Fibroblast of lung (primary cell): ENCODE results near the gene NFIL3. TPM values are rescaled to one million over a fixed set of nuclear protein-coding genes. Genes with fewer than 3 reads are reported as not detected.

Experiments used
- DNase-seq, 2 donors: peaks; one replicate each; pipeline versions ENCODE4 v3.0.0 to v3.0.0-alpha.2; 2010; ENCODE audit warnings: low read depth in 2 of 2
- H2AFZ ChIP-seq: 2 replicates; pipeline ENCODE4 v1.5.1; 2012; ENCODE audit warnings: low read length, control low read depth, inconsistent platforms
- H3K27ac ChIP-seq: 2 replicates; pipeline ENCODE4 v1.5.1; 2011; ENCODE audit warnings: low read length, control low read depth; ENCODE audit not compliant: insufficient read depth
- H3K27me3 ChIP-seq: 2 replicates; pipeline ENCODE4 v1.5.1; 2011; ENCODE audit warnings: mild to moderate bottlenecking, low read length; ENCODE audit not compliant: control insufficient read depth, insufficient read depth
- H3K36me3 ChIP-seq: 2 replicates; pipeline ENCODE4 v1.5.1; 2011; ENCODE audit warnings: low read length; ENCODE audit not compliant: control insufficient read depth, insufficient read depth
- H3K4me1 ChIP-seq: 2 replicates; pipeline ENCODE4 v1.5.1; 2011; ENCODE audit warnings: low read length; ENCODE audit not compliant: control insufficient read depth, insufficient read depth; ENCODE audit errors: extremely low read depth
- H3K4me2 ChIP-seq: 2 replicates; pipeline ENCODE4 v1.5.1; 2011; ENCODE audit warnings: low read length, control low read depth; ENCODE audit not compliant: insufficient read depth; ENCODE audit errors: extremely low read depth
- H3K4me3 ChIP-seq, 4 experiments: fragments of 200-600 bp in 1 of 4; sonication (generic) in 1 of 4; replicated peaks in 1 of 4; 2 replicates each; pipeline ENCODE4 v1.5.1; 2011 to 2016; ENCODE audit warnings: low read length in 4 of 4, low read depth in 3 of 4, mild to moderate bottlenecking in 3 of 4, control low read depth in 2 of 4, inconsistent platforms in 1 of 4, mixed read lengths in 1 of 4; ENCODE audit not compliant: insufficient read depth in 1 of 4; ENCODE audit errors: control extremely low read depth in 1 of 4
- H3K79me2 ChIP-seq: 2 replicates; pipeline ENCODE4 v1.5.1; 2012; ENCODE audit warnings: mild to moderate bottlenecking, low read length, inconsistent platforms; ENCODE audit not compliant: control insufficient read depth, insufficient read depth
- H3K9ac ChIP-seq: 2 replicates; pipeline ENCODE4 v1.5.1; 2011; ENCODE audit warnings: mild to moderate bottlenecking, low read length, control low read depth; ENCODE audit not compliant: insufficient read depth
- H3K9me3 ChIP-seq: 2 replicates; pipeline ENCODE4 v1.5.1; 2012; ENCODE audit warnings: low read depth, low read length; ENCODE audit not compliant: control insufficient read depth, insufficient read depth
- H4K20me1 ChIP-seq: 2 replicates; pipeline ENCODE4 v1.5.1; 2011; ENCODE audit warnings: low read length; ENCODE audit not compliant: control insufficient read depth, insufficient read depth; ENCODE audit errors: extremely low read depth
- EZH2 ChIP-seq: IDR thresholded peaks from 2 replicates; pipeline ENCODE4 v1.5.1; 2012; ENCODE audit warnings: low read length, control low read depth, mild to moderate bottlenecking; ENCODE audit errors: missing control alignments
- polyA plus RNA-seq, 2 donors: library from polyadenylated mRNA; depleted of rRNA in 1 of 2; stranded (reverse) in 1 of 2; unstranded in 1 of 2; fragments of >200 nt; gene quantifications; 2 replicates each; pipeline ENCODE4 v1.2.1, GENCODE V29; 2011 to 2012; ENCODE audit warnings: missing spikeins in 1 of 2
- total RNA-seq: library from RNA; depleted of rRNA; stranded (reverse); fragments of >200 nt; gene quantifications from 2 replicates; pipeline ENCODE4 v1.2.1, GENCODE V29; 2014
- TF ChIP-seq, protein P1 (sequence below), 2 donors: IDR thresholded peaks in 1 of 2; conservative IDR thresholded peaks in 1 of 2; 1 replicate in 1 of 2; 2 replicates in 1 of 2; pipeline ENCODE4 v1.5.1; 2011 to 2012; ENCODE audit warnings: low read length in 2 of 2, control low read depth in 1 of 2, inconsistent platforms in 1 of 2, low read depth in 1 of 2, mild to moderate bottlenecking in 1 of 2

Gene NFIL3
- total and polyA plus RNA-seq, 2 donors (not counting 1 experiment from before 2014, with no cell fraction given), result 58.7 to 62.3 TPM

DNA sequence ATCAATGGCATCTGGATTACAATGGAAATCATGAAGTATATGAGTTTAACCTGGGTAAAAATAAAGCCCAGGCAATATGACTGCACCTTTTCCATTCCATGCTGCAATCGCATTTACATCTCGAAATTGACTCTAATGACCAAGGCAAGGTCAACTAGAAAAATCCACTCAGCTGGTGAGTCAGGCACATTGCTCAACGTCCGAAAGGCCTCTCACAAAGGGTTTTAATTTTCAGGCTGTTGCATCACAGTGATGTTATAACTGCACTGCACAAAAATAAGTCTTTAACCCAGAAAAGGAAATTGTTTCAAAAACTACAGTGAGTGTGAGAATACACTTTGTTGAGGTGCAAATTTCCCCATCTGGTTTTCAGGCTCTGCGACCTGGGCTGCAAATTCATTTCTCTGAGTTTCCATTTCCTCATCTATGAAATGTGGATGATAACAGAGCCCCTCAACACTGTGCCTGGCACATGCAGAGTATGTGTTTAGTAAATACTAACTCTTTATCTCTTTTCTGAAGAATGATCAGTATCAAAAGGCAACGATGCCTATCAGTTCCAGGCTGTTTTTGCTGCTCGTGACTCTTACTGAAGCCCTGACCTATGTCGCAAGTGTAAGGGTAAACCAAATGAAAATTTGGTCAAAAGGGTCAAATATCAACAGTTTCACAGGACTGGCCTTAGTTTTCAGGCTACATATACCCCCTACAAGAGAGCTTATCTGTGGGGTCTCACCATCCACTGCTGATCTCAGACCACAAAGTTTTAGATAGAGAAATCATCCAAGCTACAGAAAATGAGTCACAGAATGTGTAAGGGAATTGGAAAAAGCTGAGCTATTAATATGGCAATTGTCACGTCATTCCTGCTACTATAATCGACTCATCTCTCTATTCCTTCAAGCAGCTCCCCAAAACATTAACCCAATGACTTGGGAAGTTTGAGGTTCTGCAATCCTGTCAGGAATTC, 4.1 kb downstream of the NFIL3 start:
- H3K27ac ChIP-seq, result peak overlapping the region; percentile 92
- peak; percentile 94 to 99 for DNase-seq
- peak overlapping the region in 3 of 4 experiments; percentile 10 to 89 (median 87) for H3K4me3 ChIP-seq
- peak overlapping the region; percentile 23 for H3K9ac ChIP-seq
- H4K20me1 ChIP-seq, result no peaks in the 10 kb centered on the region
- no peaks in the 10 kb centered on the region for H3K36me3 ChIP-seq
- H3K4me1 ChIP-seq, result peaks cover 18% of the 10 kb centered on the region
- no peaks in the 10 kb centered on the region for H3K9me3 ChIP-seq
- no peaks in the 10 kb centered on the region for H3K27me3 ChIP-seq
- TF ChIP-seq, protein P1, sequence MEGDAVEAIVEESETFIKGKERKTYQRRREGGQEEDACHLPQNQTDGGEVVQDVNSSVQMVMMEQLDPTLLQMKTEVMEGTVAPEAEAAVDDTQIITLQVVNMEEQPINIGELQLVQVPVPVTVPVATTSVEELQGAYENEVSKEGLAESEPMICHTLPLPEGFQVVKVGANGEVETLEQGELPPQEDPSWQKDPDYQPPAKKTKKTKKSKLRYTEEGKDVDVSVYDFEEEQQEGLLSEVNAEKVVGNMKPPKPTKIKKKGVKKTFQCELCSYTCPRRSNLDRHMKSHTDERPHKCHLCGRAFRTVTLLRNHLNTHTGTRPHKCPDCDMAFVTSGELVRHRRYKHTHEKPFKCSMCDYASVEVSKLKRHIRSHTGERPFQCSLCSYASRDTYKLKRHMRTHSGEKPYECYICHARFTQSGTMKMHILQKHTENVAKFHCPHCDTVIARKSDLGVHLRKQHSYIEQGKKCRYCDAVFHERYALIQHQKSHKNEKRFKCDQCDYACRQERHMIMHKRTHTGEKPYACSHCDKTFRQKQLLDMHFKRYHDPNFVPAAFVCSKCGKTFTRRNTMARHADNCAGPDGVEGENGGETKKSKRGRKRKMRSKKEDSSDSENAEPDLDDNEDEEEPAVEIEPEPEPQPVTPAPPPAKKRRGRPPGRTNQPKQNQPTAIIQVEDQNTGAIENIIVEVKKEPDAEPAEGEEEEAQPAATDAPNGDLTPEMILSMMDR (conservative IDR thresholded peaks at IDR 0.05 in 1 of 2, IDR thresholded peaks at IDR 0.05 in 1 of 2; ENCODE audit: low read depth in 1 of 2, low read length in 2 of 2), result no peak
- TF ChIP-seq EZH2, result no peak
- peak overlapping the region; percentile 44 for H3K4me2 ChIP-seq
- no peak overlapping the region for H2AFZ ChIP-seq
- peaks cover 81% of the 10 kb centered on the region for H3K79me2 ChIP-seq

DNA sequence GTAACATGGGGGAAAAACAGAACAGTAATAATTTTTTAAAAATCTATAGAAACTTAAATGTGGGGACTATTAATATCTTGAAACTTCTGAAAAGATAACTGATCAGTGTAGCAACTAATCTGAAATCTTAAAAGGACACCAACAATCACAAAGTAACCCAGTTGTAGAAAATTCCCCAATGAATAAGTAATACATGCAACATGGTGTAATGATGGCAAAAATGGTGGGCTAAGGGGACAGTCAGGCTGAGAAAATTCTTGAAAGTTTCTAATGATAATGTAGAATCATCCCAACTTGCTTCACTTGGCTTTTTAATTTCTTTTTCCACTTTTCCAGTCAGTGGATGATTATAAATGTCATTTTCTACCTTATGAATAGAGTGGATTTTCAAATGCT, 5.4 kb downstream of the NFIL3 start:
- H3K9me3 ChIP-seq, result no peaks in the 10 kb centered on the region
- H3K27ac ChIP-seq, result peak overlapping the region; percentile 52
- no peak overlapping the region for H3K9ac ChIP-seq
- no peaks in the 10 kb centered on the region for H3K27me3 ChIP-seq
- no peaks in the 10 kb centered on the region for H3K36me3 ChIP-seq
- H4K20me1 ChIP-seq, result no peaks in the 10 kb centered on the region
- peak overlapping the region; percentile 63 for H3K4me2 ChIP-seq
- H2AFZ ChIP-seq, result no peak overlapping the region
- peaks cover 92% of the 10 kb centered on the region for H3K79me2 ChIP-seq
- TF ChIP-seq EZH2, result no peak
- TF ChIP-seq, protein P1 (conservative IDR thresholded peaks at IDR 0.05 in 1 of 2, IDR thresholded peaks at IDR 0.05 in 1 of 2; ENCODE audit: low read depth in 1 of 2, low read length in 2 of 2), result no peak
- DNase-seq, result no peak
- peak overlapping the region in 1 of 4 experiments; percentile 89 for H3K4me3 ChIP-seq
- peaks cover 18% of the 10 kb centered on the region for H3K4me1 ChIP-seq

GRCh38 chr9:91417602-91418214, 5.9 kb downstream of the NFIL3 start:
- peaks cover 92% of the 10 kb centered on the region for H3K79me2 ChIP-seq
- H2AFZ ChIP-seq, result no peak overlapping the region
- no peaks in the 10 kb centered on the region for H3K27me3 ChIP-seq
- no peak overlapping the region for H3K4me2 ChIP-seq
- peak overlapping the region in 2 of 4 experiments; percentile 5 to 89 for H3K4me3 ChIP-seq
- no peaks in the 10 kb centered on the region for H3K9me3 ChIP-seq
- peak in 1 of 2 donors; percentile 52 for DNase-seq
- no peaks in the 10 kb centered on the region for H3K36me3 ChIP-seq
- no peak overlapping the region for H3K9ac ChIP-seq
- no peaks in the 10 kb centered on the region for H4K20me1 ChIP-seq
- H3K27ac ChIP-seq, result no peak overlapping the region
- H3K4me1 ChIP-seq, result peaks cover 18% of the 10 kb centered on the region
- no peak for TF ChIP-seq EZH2
- TF ChIP-seq, protein P1 (conservative IDR thresholded peaks at IDR 0.05 in 1 of 2, IDR thresholded peaks at IDR 0.05 in 1 of 2; ENCODE audit: low read depth in 1 of 2, low read length in 2 of 2), result no peak
